ENCODE results near the gene PLPP1.

PLPP1 gene

GRCh38 chr5:55467862-55468551 lies 66.8 kb downstream of the PLPP1 start:
- H3K27ac Mint-ChIP-seq, result no peak overlapping the region

GRCh38 chr5:55463613-55464012 lies 71.2 kb downstream of the PLPP1 start:
- Mint-ChIP-seq H3K4me3 (no peak overlapping the region), H3K4me1 (no peaks in the 10 kb centered on the region), H3K27me3 (ENCODE audit: low read depth, poor library complexity) (no peaks in the 10 kb centered on the region), H3K27ac (no peak overlapping the region), H3K9me3 (no peaks in the 10 kb centered on the region), H3K36me3 (ENCODE audit: low read depth) (peaks cover 30% of the 10 kb centered on the region)
- no peak for DNase-seq
- no peak for TF ChIP-seq CTCF (IDR thresholded peaks at IDR 0.05)

More at GRCh38 chr5:55467862-55468551, 66.8 kb downstream of the PLPP1 start:
- H3K4me3 Mint-ChIP-seq, result no peak overlapping the region
- no peak for TF ChIP-seq CTCF (IDR thresholded peaks at IDR 0.05)
- H3K36me3 Mint-ChIP-seq (ENCODE audit: low read depth), result peaks cover 25% of the 10 kb centered on the region
- H3K4me1 Mint-ChIP-seq, result peaks cover 8% of the 10 kb centered on the region
- H3K9me3 Mint-ChIP-seq, result no peaks in the 10 kb centered on the region
- H3K27me3 Mint-ChIP-seq (ENCODE audit: low read depth, poor library complexity), result peaks cover 4% of the 10 kb centered on the region
- DNase-seq, result no peak

- H3K36me3 Mint-ChIP-seq (ENCODE audit: low read depth), result peaks cover 17% of the 10 kb centered on the region
- DNase-seq, result no peak
- no peaks in the 10 kb centered on the region for H3K27me3 Mint-ChIP-seq (ENCODE audit: low read depth, poor library complexity)
- no peak for TF ChIP-seq CTCF (IDR thresholded peaks at IDR 0.05)
- H3K27ac Mint-ChIP-seq, result no peak overlapping the region
- no peaks in the 10 kb centered on the region for H3K4me1 Mint-ChIP-seq
- H3K4me3 Mint-ChIP-seq, result no peak overlapping the region
- H3K9me3 Mint-ChIP-seq, result peaks cover 4% of the 10 kb centered on the region
Measured at GRCh38 chr5:55459572-55459971, 75.2 kb downstream of the PLPP1 start.

- H3K4me1 Mint-ChIP-seq, result peaks cover 9% of the 10 kb centered on the region
- peaks cover 14% of the 10 kb centered on the region for H3K36me3 Mint-ChIP-seq (ENCODE audit: low read depth)
- no peak overlapping the region for H3K27ac Mint-ChIP-seq
- TF ChIP-seq CTCF (IDR thresholded peaks at IDR 0.05), result no peak
- DNase-seq, result no peak
- peaks cover 4% of the 10 kb centered on the region for H3K27me3 Mint-ChIP-seq (ENCODE audit: low read depth, poor library complexity)
- H3K9me3 Mint-ChIP-seq, result peaks cover 4% of the 10 kb centered on the region
- no peak overlapping the region for H3K4me3 Mint-ChIP-seq
Measured at GRCh38 chr5:55456216-55456895, 78.4 kb downstream of the PLPP1 start.

- Mint-ChIP-seq H3K36me3 (ENCODE audit: low read depth) (peaks cover 26% of the 10 kb centered on the region), H3K27ac (no peak overlapping the region), H3K27me3 (ENCODE audit: low read depth, poor library complexity) (peaks cover 4% of the 10 kb centered on the region), H3K4me1 (peaks cover 17% of the 10 kb centered on the region), H3K4me3 (no peak overlapping the region), H3K9me3 (peaks cover 4% of the 10 kb centered on the region)
- DNase-seq, result no peak
- no peak for TF ChIP-seq CTCF (IDR thresholded peaks at IDR 0.05)
Measured at GRCh38 chr5:55454282-55454681, 80.5 kb downstream of the PLPP1 start.

Measured in nephron progenitor cell (in vitro differentiated cells).